Dermis lymphatic vessel endothelial cell (primary cell): ENCODE results near the gene RNF224. TPM values are rescaled to one million over a fixed set of nuclear protein-coding genes. Genes with fewer than 3 reads are reported as not detected.

Experiments used
- total RNA-seq: library from RNA; depleted of rRNA; stranded (reverse); fragments of >200 nt; gene quantifications from 2 replicates; pipeline ENCODE4 v1.2.1, GENCODE V29; 2014

The RNF224 gene
- total RNA-seq, 1 donor from 2014 or later = not detected

Other genes starting within 250 kb of the RNF224 start
- gene PTGDS, start 250.0 kb upstream of the RNF224 start, total RNA-seq = 0.43 and 2.8 TPM in 2 replicates
- gene LCNL1, start 244.5 kb upstream of the RNF224 start, total RNA-seq = under 0.01 TPM in 1 of 2 replicates, not detected in the other
- gene PAXX, start 235.1 kb upstream of the RNF224 start, total RNA-seq = 8.0 and 9.2 TPM in 2 replicates
- gene CLIC3, start 230.9 kb upstream of the RNF224 start, total RNA-seq = not detected in 2 replicates
- gene ABCA2, start 199.3 kb upstream of the RNF224 start, total RNA-seq = 4.8 and 6.8 TPM in 2 replicates
- gene FUT7, start 195.4 kb upstream of the RNF224 start, total RNA-seq = not detected in 2 replicates
- gene NPDC1, start 181.3 kb upstream of the RNF224 start, total RNA-seq = 4.8 and 8.2 TPM in 2 replicates
- not detected in 2 replicates for gene ENTPD2, start 173.4 kb upstream of the RNF224 start, total RNA-seq
- gene SAPCD2, start 156.9 kb upstream of the RNF224 start, total RNA-seq = 2.0 and 2.5 TPM in 2 replicates
- gene UAP1L1, start 150.0 kb upstream of the RNF224 start, total RNA-seq = 19.7 and 21.1 TPM in 2 replicates
- 54.2 and 55.7 TPM in 2 replicates for gene MAN1B1, start 140.5 kb upstream of the RNF224 start, total RNA-seq
- 77.3 and 94.1 TPM in 2 replicates for gene DPP7, start 112.8 kb upstream of the RNF224 start, total RNA-seq
- gene GRIN1, start 88.3 kb upstream of the RNF224 start, total RNA-seq = under 0.01 TPM in 1 of 2 replicates, not detected in the other
- gene LRRC26, start 57.5 kb upstream of the RNF224 start, total RNA-seq = not detected in 2 replicates
- 0.09 TPM in 1 of 2 replicates, not detected in the other for gene TMEM210, start 55.4 kb upstream of the RNF224 start, total RNA-seq
- 19.9 and 20.9 TPM in 2 replicates for gene ANAPC2, start 38.9 kb upstream of the RNF224 start, total RNA-seq
- gene SSNA1, start 38.8 kb upstream of the RNF224 start, total RNA-seq = 81.8 and 83.4 TPM in 2 replicates
- 2.3 and 3.4 TPM in 2 replicates for gene TPRN, start 26.8 kb upstream of the RNF224 start, total RNA-seq
- 21.4 and 23.5 TPM in 2 replicates for gene TMEM203, start 21.9 kb upstream of the RNF224 start, total RNA-seq
- 2.1 and 2.2 TPM in 2 replicates for gene NDOR1, start 21.8 kb upstream of the RNF224 start, total RNA-seq
- gene RNF208, start 5.3 kb upstream of the RNF224 start, total RNA-seq = 0.09 and 0.11 TPM in 2 replicates
- gene CYSRT1, start 2.3 kb upstream of the RNF224 start, total RNA-seq = 0.22 and 0.26 TPM in 2 replicates
- not detected in 2 replicates for gene SLC34A3, start 3.4 kb downstream of the RNF224 start, total RNA-seq
- gene TUBB4B, start 13.8 kb downstream of the RNF224 start, total RNA-seq = 76.1 and 80.8 TPM in 2 replicates
- gene STPG3, start 23.8 kb downstream of the RNF224 start, total RNA-seq = 0.54 TPM in 1 of 2 replicates, not detected in the other
- gene NELFB, start 27.8 kb downstream of the RNF224 start, total RNA-seq = 51.5 and 52.8 TPM in 2 replicates
- 24.7 and 25.0 TPM in 2 replicates for gene TOR4A, start 50.2 kb downstream of the RNF224 start, total RNA-seq
- gene NRARP, start 74.8 kb downstream of the RNF224 start, total RNA-seq = 23.0 and 41.4 TPM in 2 replicates
- 13.8 and 14.6 TPM in 2 replicates for gene EXD3, start 195.7 kb downstream of the RNF224 start, total RNA-seq
- gene NOXA1, start 195.9 kb downstream of the RNF224 start, total RNA-seq = 0.95 and 2.3 TPM in 2 replicates
- gene ENTPD8, start 213.9 kb downstream of the RNF224 start, total RNA-seq = 0.17 and 0.33 TPM in 2 replicates
- 13.0 and 16.5 TPM in 2 replicates for gene NSMF, start 231.8 kb downstream of the RNF224 start, total RNA-seq